Activated CD4-positive, alpha-beta memory T cell treated with anti-CD3 and anti-CD28 coated beads for 36 hours (primary cell): ENCODE measurements around the gene NXT1. TPM values are rescaled to one million over a fixed set of nuclear protein-coding genes. Genes with fewer than 3 reads are reported as not detected.
A peak's percentile ranks its signal among the peaks of the same experiment; 100 is the strongest.

Experiments
- CTCF ChIA-PET: fragments of 350-600 bp; sonication (Branson Sonifier 250); formaldehyde crosslinking; loops from one replicate; lab custom pipeline; 2021; ENCODE audit warnings: antibody characterized with exemption, inconsistent platforms; lab: Charles Lee
- POLR2A ChIA-PET: fragments of 350-600 bp; sonication (Branson Sonifier 250); formaldehyde crosslinking; loops from one replicate; lab custom pipeline; 2021; ENCODE audit warnings: antibody characterized with exemption; lab: Charles Lee
- DNase-seq: peaks from one replicate; pipeline ENCODE4 v3.0.0-alpha.2; 2020
- H3K27ac Mint-ChIP-seq: one replicate; pipeline ENCODE4 v1.8.0; 2021; ENCODE audit warnings: mixed read lengths
- H3K27me3 Mint-ChIP-seq: one replicate; pipeline ENCODE4 v1.8.0; 2021; ENCODE audit warnings: mixed read lengths
- H3K36me3 Mint-ChIP-seq: one replicate; pipeline ENCODE4 v1.8.0; 2021; ENCODE audit warnings: mixed read lengths
- H3K4me1 Mint-ChIP-seq: one replicate; pipeline ENCODE4 v1.8.0; 2021; ENCODE audit warnings: low read depth, mixed read lengths
- H3K4me3 Mint-ChIP-seq: one replicate; pipeline ENCODE4 v1.8.0; 2021; ENCODE audit warnings: mild to moderate bottlenecking, mixed read lengths
- H3K9me3 Mint-ChIP-seq: one replicate; pipeline ENCODE4 v1.8.0; 2021; ENCODE audit warnings: mixed read lengths
- intact Hi-C: fragments of 100-400 bp; cut with micrococcal nuclease; formaldehyde crosslinking; loops from one replicate; pipeline ENCODE4 v1.15.1; 2023
- total RNA-seq, 2 experiments: library from RNA; stranded (reverse); gene quantifications; one replicate each; pipeline ENCODE4 v1.2.3, GENCODE V29; 2021

The NXT1 gene
- total RNA-seq, 2 experiments from 2014 or later, result 39.0 to 39.3 TPM

DNA sequence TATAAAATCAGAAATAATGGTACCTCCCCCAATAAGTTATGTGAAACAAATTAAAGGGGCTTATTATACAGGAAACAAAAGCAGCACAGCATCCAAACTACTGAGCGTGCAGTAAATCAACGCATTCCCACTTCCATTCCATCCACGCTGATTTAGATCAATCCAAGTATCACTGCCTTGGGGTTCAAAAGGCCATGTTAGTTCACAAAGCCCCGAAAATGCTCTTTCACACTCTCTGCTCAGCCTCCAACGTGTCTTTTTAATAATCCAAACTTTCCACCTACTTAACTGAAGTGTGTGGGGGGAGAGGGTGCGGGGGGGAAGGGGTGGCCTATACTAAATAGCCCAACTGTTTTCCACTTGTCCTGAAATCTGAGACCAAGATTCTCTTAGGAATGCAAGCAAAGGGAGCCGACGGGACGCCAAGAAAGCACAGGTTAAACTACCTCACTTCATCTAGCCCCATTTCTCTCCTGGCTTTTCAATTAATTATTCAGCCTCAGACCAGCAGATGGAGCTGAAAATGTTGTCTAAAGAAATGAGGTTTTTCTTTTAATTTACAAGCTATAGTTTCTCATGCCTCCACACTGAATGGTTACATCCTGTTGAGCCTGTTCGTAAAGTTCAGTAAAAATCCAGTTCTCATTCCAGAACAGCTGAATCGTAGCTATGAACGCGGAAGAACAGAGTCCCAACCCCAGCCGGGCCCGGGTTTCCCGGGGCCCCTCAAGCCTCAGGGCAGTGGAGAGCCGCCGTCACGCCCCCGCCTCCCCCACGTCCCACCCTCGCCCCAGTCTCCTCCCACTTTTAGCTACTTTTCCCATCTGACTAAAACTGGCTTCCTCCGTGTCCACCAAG is 1.0 kb upstream of the NXT1 start:
- POLR2A ChIA-PET, result interaction anchor here (1.0 to 2.8 kb wide), 10 partner anchors 8 to 255 kb away, joined by 3 to 31 read pairs (median 8); partner anchors contain the start of genes GZF1 and NAPB
- Mint-ChIP-seq H3K27me3 (no peaks in the 10 kb centered on the region), H3K4me1 (peaks cover 26% of the 10 kb centered on the region), H3K4me3 (peak overlapping the region; percentile 88), H3K9me3 (no peaks in the 10 kb centered on the region), H3K36me3 (peaks cover 6% of the 10 kb centered on the region), H3K27ac (peak overlapping the region; percentile 100)
- DNase-seq, result peak; percentile 83
- CTCF ChIA-PET, result interaction anchor here (0.9 to 2.6 kb wide), 16 partner anchors 10 to 259 kb away, joined by 3 to 32 read pairs (median 5); partner anchors contain the start of genes GZF1 and NAPB
- intact Hi-C loops, result loop anchor here (1.0 to 10.0 kb wide), 6 partner anchors 9 to 1895 kb away; partner anchors contain the start of gene PYGB

DNA sequence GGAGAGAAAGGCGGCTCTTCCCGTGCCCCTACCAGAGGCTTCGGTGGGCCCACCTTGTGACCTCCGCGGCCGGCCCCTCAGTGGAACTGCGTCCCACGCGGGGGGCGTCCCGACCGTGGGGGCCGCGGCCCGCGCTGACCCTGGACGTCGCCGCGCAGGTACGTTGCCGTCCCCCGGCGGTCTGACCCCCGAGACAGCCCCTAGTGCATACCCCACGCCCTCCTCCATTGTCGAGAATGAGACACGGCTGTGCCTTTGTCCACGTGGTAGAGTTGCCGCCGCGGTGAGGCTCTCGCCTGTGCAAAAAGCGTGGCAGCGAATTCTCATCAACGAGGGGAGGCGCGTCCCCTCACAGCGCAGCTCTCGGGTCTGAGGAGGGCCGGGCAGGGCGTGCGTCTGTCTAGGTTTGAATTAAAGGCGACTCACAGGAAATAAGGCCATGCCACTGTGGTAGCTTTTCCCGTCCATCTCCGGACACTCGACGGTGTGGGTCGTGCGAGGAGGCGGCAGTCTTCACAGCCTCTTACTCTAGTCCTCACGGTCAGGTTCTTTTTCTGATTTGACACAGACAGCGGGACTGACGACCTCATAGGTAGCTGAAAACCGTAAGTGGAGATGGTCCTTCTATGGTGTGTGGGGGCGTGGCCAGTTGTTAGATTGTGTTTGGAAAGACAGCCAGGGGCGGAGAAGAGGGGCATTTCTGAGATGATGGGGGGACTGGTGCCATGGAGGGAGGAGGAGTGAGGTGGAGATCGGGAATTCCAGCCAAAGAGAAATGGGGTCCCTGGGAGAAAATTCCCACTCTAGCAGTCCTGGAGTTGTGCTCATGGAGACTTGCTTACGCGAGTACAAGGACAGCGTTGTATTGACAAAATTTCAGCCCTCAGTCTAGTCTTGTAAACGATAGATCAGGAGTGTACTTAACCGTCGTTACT is 580 bp downstream of the NXT1 start:
- no peaks in the 10 kb centered on the region for H3K9me3 Mint-ChIP-seq
- H3K4me1 Mint-ChIP-seq, result peaks cover 26% of the 10 kb centered on the region
- H3K27ac Mint-ChIP-seq, result peak overlapping the region; percentile 100
- H3K4me3 Mint-ChIP-seq, result peak overlapping the region; percentile 88
- CTCF ChIA-PET, result interaction anchor here (0.6 to 2.6 kb wide), 7 partner anchors 8 to 96 kb away, joined by 3 to 32 read pairs (median 6); partner anchors contain the start of gene NAPB
- DNase-seq, result peak; percentile 76
- intact Hi-C loops, result loop anchor here (1.0 to 10.0 kb wide), 6 partner anchors 7 to 1894 kb away; partner anchors contain the start of gene PYGB
- POLR2A ChIA-PET, result interaction anchor here (1.5 to 2.8 kb wide), 5 partner anchors 10 to 70 kb away, joined by 6 to 31 read pairs (median 10); partner anchors contain the start of genes GZF1 and NAPB
- peaks cover 7% of the 10 kb centered on the region for H3K36me3 Mint-ChIP-seq
- no peaks in the 10 kb centered on the region for H3K27me3 Mint-ChIP-seq

DNA sequence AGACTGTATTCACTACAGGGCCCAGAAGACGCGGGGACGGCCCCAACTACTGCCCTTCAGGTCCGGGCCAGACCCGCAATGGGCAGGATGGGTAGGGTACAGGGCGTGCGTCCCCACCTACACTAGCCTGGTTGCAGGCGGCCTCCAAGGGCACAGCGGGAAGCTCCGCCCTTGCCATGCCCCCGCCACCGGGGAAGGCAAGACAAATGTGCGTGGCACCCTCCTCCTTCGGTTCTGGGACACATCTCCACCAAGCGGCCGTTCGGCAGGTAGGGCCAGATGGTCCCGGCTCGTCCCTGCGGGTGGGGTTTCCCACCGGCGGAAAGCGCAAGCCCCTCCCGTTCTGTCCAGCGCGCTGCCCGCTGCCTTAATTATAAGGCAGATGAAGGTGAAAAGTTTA is 5.6 kb downstream of the NXT1 start:
- no peaks in the 10 kb centered on the region for H3K27me3 Mint-ChIP-seq
- CTCF ChIA-PET, result no interaction called here
- POLR2A ChIA-PET, result no interaction called here
- intact Hi-C loops, result loop anchor here (5.0 to 10.0 kb wide), 2 partner anchors 1701 to 1889 kb away; partner anchors contain the start of genes ACSS1 and PYGB
- peaks cover 7% of the 10 kb centered on the region for H3K36me3 Mint-ChIP-seq
- no peak for DNase-seq
- H3K4me1 Mint-ChIP-seq, result peaks cover 30% of the 10 kb centered on the region
- H3K9me3 Mint-ChIP-seq, result no peaks in the 10 kb centered on the region
- no peak overlapping the region for H3K4me3 Mint-ChIP-seq
- H3K27ac Mint-ChIP-seq, result no peak overlapping the region

DNA sequence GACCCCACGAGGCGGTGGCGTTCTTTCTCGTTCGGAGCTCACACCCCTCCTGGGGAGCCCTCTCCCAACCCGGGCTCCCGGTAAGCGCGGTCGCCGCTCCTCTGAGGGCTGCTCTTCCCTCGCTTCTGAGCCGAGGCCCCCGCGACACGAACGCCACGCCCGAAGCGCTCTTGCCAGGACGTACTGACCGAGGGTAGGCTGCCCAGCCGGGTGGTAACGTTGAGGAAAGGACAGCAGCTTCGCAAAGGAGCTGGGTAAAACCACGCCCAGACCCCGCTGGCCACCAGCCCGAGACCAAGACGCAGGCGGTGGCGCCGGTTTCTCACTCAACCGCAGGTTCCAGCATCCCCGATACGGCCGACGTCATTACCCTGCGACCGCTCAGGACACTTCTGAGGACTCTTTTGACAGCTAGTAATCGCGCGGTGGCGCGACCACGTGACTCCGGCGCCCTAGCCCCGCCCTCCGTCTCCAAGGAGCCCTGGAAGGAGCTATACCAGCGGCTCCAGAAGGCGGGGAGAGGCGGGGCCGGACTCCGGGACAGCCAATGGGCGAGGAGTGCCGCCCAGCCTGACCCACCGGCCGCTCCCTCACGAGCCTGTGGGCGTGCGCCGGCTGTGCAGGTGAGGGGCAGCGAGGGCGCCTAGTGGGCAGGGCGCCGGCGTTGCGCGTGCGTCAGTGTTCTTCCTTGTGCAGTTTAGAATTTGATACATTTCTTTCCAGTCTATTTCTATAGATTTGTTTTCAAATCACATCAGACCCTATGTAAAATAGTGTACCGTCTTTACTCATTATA is 7.4 kb downstream of the NXT1 start:
- H3K4me1 Mint-ChIP-seq, result peaks cover 19% of the 10 kb centered on the region
- POLR2A ChIA-PET, result interaction anchor here (0.9 to 1.1 kb wide), 2 partner anchors 8 to 64 kb away, joined by 5 to 10 read pairs; partner anchors contain the start of gene NAPB
- intact Hi-C loops, result loop anchor here (1.0 to 10.0 kb wide), 4 partner anchors 8 to 1887 kb away; partner anchors contain the start of genes ACSS1, NXT1 and PYGB
- H3K36me3 Mint-ChIP-seq, result peaks cover 6% of the 10 kb centered on the region
- peaks cover 2% of the 10 kb centered on the region for H3K27me3 Mint-ChIP-seq
- no peaks in the 10 kb centered on the region for H3K9me3 Mint-ChIP-seq
- peak; percentile 100 for DNase-seq
- H3K4me3 Mint-ChIP-seq, result peak overlapping the region; percentile 92
- H3K27ac Mint-ChIP-seq, result peak overlapping the region; percentile 93
- CTCF ChIA-PET, result interaction anchor here (1.2 to 3.2 kb wide), 4 partner anchors 8 to 63 kb away, joined by 4 to 27 read pairs (median 6); partner anchors contain the start of genes NAPB and NXT1

DNA sequence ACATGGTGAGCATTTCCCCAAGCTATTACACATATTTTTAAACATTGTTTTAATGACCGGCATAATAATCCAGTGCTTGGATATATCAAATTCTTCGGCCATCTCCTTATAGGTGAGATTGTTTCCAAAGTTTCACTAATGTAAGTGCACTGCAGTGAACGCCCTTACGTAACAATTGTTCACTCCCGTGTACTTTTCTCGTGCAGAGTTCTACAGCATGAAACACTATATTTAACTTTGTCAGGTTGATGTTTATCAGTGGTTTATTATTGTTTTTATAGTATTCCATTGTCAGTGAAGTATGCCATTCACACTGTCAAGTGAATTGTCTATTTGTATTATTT is 7.9 kb downstream of the NXT1 start:
- DNase-seq, result no peak
- Mint-ChIP-seq H3K36me3 (peaks cover 6% of the 10 kb centered on the region), H3K9me3 (no peaks in the 10 kb centered on the region), H3K4me1 (peaks cover 24% of the 10 kb centered on the region), H3K27ac (peak overlapping the region; percentile 75), H3K4me3 (peak overlapping the region; percentile 73), H3K27me3 (peaks cover 2% of the 10 kb centered on the region)
- POLR2A ChIA-PET, result interaction anchor here (0.9 to 4.0 kb wide), 3 partner anchors 8 to 63 kb away, joined by 5 to 31 read pairs (median 10); partner anchors contain the start of genes NAPB and NXT1
- intact Hi-C loops, result loop anchor here (1.0 to 10.0 kb wide), 4 partner anchors 8 to 1886 kb away; partner anchors contain the start of genes ACSS1, NXT1 and PYGB
- CTCF ChIA-PET, result interaction anchor here (1.2 to 3.2 kb wide), 4 partner anchors 8 to 63 kb away, joined by 4 to 27 read pairs (median 6); partner anchors contain the start of genes NAPB and NXT1

DNA sequence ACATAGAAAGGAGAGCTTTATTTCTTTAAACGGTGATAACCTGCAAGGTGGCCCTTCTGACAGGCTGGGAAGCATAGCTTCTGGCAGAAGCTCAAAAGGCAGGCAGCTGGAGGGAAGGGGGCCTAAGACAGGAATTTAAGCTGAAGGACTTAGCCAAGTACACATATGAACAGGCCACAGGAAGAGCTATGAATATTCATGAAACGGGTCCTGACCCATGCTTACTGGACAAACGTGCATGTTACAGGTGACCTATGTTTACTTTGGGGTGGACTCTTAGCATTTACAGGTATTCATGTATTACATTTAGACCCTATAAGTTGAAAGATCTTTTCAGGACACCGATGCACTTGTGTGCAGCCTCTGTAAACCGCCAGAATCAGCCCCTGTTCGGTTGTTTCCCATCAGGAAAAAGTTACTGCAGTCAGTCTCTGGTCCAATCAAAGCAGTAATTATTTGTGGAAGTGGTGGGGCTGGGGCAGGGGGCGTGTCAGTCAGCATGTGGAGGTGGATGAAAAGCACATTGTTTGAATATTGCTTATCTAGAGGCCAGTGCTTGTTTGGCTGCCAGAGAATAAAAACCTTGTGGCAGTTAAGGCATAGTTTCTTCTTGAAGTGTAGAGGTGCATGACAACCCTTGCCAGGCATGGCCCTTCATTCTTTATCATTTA is 8.5 kb downstream of the NXT1 start:
- Mint-ChIP-seq H3K4me3 (no peak overlapping the region), H3K27ac (peak overlapping the region; percentile 5), H3K27me3 (peaks cover 2% of the 10 kb centered on the region), H3K4me1 (peaks cover 26% of the 10 kb centered on the region), H3K36me3 (peaks cover 4% of the 10 kb centered on the region), H3K9me3 (no peaks in the 10 kb centered on the region)
- DNase-seq, result no peak
- intact Hi-C loops, result loop anchor here (1.0 to 10.0 kb wide), 4 partner anchors 9 to 1886 kb away; partner anchors contain the start of genes ACSS1, NXT1 and PYGB
- POLR2A ChIA-PET, result interaction anchor here (4.0 kb wide), 1 partner anchor 9 kb away, joined by 31 read pairs; the partner anchor contains the start of gene NXT1
- CTCF ChIA-PET, result interaction anchor here (1.8 to 3.2 kb wide), 2 partner anchors 9 to 41 kb away, joined by 5 to 27 read pairs; partner anchors contain the start of gene NXT1

DNA sequence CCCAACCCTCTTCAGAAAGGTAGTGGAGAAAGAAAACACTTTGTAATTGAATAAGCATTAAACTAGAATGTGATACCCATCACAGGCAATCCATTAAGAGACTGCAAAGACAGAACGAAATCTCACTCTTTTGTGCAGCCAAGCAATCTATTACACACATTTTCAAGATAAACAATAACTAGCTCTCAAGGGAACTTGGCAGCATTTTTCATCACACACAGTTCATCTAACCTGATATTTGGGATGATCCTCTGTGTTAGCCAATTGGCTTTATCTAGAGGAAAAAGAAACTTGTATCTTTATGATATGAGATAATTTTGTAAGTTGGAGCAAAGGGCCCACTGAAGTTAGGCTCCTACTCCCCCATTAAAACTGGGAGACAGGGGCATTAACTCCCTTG is 9.9 kb downstream of the NXT1 start:
- POLR2A ChIA-PET, result interaction anchor here (1.1 to 4.0 kb wide), 2 partner anchors 8 to 10 kb away, joined by 5 to 31 read pairs; partner anchors contain the start of gene NXT1
- peak overlapping the region; percentile 93 for H3K27ac Mint-ChIP-seq
- peaks cover 2% of the 10 kb centered on the region for H3K27me3 Mint-ChIP-seq
- CTCF ChIA-PET, result interaction anchor here (2.3 to 3.2 kb wide), 2 partner anchors 10 to 61 kb away, joined by 5 to 27 read pairs; partner anchors contain the start of genes NAPB and NXT1
- no peak for DNase-seq
- peak overlapping the region; percentile 80 for H3K4me3 Mint-ChIP-seq
- no peaks in the 10 kb centered on the region for H3K9me3 Mint-ChIP-seq
- intact Hi-C loops, result no loop called here
- H3K36me3 Mint-ChIP-seq, result peaks cover 12% of the 10 kb centered on the region
- peaks cover 39% of the 10 kb centered on the region for H3K4me1 Mint-ChIP-seq

DNA sequence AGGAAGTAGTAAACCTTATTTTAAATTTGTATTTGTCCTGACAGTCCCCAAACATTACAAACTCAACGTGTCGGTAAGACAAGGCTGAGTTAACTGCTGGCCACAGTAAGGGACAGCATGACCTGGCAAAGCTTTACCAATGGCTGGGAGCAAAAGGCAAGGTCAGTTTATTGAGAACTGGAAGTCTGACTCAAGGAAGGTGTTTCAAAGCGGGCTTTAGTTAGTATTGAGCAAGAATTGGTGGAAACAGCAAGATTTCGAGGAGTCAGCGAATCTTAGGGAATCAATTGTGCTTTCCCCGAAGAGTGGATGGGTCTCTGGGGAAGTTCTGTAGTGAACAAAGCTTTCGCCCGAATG is 10.5 kb downstream of the NXT1 start:
- H3K27ac Mint-ChIP-seq, result peak overlapping the region; percentile 93
- H3K4me1 Mint-ChIP-seq, result peaks cover 42% of the 10 kb centered on the region
- intact Hi-C loops, result no loop called here
- peaks cover 14% of the 10 kb centered on the region for H3K36me3 Mint-ChIP-seq
- no peak for DNase-seq
- H3K9me3 Mint-ChIP-seq, result no peaks in the 10 kb centered on the region
- POLR2A ChIA-PET, result interaction anchor here (1.1 to 4.0 kb wide), 2 partner anchors 8 to 11 kb away, joined by 5 to 31 read pairs; partner anchors contain the start of gene NXT1
- H3K4me3 Mint-ChIP-seq, result peak overlapping the region; percentile 80
- CTCF ChIA-PET, result interaction anchor here (1.1 to 2.3 kb wide), 2 partner anchors 11 to 60 kb away, joined by 5 to 8 read pairs; partner anchors contain the start of genes NAPB and NXT1
- H3K27me3 Mint-ChIP-seq, result peaks cover 2% of the 10 kb centered on the region

DNA sequence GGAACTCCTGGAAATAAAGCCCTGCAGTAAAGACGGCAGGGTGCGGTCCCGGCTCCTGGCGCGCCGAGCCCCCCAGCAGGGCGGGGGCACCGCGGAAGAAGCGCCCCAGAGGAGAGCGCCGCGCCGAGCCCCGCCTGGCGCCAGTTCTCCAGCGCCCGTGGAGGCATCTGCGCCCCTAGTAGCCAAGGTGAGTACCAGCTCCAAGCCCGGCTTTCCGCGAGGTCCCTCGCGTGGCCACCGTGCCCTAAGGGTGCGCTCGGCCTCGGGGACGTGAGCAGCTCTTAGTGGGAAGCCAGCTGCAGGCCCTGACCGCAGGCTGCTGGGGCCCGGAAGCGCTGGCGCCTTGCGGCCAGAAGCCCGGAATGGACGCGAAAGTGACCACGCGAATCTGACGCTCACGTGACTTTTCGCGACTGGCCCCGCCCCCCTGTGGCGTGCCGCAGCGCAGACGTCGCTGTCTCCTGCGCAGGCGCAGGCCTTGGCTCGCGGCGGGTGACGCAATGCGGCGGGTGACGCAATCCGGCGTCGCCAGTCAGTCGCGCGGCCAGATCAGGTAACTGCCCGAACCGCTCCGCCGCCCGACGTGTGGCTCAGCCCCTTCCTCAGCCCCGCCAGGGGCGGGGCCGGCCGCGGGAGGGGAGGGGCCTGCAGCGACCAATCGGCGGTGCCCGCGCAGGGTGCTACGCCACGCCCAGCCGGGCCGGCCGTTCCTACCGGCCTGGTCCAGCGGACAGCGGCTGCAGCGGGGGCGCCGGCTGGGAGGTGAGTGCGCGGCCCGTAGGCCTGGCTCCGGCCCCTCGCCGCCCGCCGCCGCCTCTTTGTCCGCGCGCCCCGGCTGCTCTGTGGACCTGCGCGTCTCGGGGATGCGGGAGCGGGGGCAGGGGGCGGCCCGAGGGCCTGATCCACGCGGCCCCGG is 11.1 kb downstream of the NXT1 start, which contains the start of gene GZF1:
Gene GZF1, plus strand, starts transcription at position 707 of the 916 bp plus-strand sequence. CDS start 2,202 bp downstream, outside the sequence.
- Mint-ChIP-seq H3K4me1 (peaks cover 46% of the 10 kb centered on the region), H3K27me3 (peaks cover 2% of the 10 kb centered on the region), H3K4me3 (peak within 1 kb of the TSS; percentile 91), H3K9me3 (no peaks in the 10 kb centered on the region), H3K27ac (peak within 1 kb of the TSS; percentile 93), H3K36me3 (peaks cover 17% of the 10 kb centered on the region)
- ChIA-PET CTCF (interaction anchor here (1.1 to 2.3 kb wide), 2 partner anchors 12 to 60 kb away, joined by 5 to 8 read pairs; partner anchors contain the start of genes NAPB and NXT1), POLR2A (interaction anchor here (1.1 to 4.0 kb wide), 2 partner anchors 9 to 11 kb away, joined by 5 to 31 read pairs; partner anchors contain the start of gene NXT1)
- intact Hi-C loops, result loop anchor here (1.0 kb wide), 1 partner anchor 59 kb away; no protein-coding TSS in a partner anchor
- DNase-seq, result peak; percentile 99
